RCC 7860 (cell line): ENCODE data around the gene RHOBTB1.

Experiments
- DNase-seq: peaks from one replicate; pipeline ENCODE4 v3.0.0-alpha.2; 2015; ENCODE audit warnings: low spot score
- FAIRE-seq: peaks from 2 replicates; lab custom pipeline; 2012; peaks lifted over from hg19 to GRCh38; lab: Jason Lieb, UNC

The RHOBTB1 gene

DNA sequence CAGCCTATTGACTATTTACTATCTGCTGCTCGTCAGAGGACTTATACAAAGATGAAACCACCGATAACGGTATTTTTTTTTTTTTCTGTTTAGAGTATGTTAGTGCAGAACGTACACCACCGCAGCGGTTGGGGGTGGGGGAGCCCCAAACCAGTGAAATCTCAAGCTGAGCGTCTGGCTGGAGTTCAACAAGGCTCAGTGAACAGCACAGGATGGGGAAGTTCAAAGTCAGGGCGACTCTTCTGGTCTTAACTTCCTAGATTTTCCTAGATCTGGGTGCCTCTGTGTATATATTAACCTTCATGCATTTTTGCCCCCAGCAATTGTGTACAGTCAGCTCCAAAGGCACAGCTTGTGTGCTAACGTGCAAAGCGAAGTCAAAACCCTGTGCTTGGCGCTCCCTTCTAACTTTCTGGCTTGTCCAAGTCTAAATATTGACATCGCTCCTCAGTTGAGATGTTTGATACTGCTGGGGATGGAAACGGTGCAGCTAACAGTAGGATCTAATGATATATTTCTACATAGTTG, 1.1 kb downstream of the RHOBTB1 start:
- FAIRE-seq: no peak
- no peak for DNase-seq

DNA sequence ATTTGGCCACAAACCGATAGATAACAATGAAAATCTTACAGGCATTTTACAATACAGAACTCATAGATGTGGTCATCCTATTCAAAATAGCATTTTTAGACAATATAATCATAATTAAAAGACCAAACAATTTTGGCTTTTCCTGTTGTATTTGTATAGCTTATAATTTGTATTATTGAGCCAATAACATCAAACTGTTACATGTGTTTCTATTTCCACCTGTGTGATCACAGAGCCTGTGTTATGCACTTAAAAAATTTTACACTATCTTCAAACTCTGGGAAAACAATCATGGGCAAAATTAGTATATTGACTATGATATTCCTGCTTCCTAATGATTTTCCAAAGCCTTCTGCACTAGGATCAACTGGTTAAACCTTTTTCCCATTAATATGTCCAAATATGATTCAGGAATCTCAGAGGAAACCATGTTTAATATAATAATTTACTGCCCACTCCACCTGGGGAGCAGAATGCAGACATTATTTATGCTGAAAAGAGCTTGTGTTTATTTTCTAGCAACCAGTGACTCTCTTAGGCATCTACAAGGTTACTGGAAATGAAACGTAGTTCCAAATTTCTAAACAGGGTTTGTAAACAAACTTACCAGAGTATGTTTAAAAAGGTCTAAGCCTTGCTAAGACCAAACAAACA, 1.7 kb downstream of the RHOBTB1 start:
- DNase-seq: no peak
- no peak for FAIRE-seq

DNA sequence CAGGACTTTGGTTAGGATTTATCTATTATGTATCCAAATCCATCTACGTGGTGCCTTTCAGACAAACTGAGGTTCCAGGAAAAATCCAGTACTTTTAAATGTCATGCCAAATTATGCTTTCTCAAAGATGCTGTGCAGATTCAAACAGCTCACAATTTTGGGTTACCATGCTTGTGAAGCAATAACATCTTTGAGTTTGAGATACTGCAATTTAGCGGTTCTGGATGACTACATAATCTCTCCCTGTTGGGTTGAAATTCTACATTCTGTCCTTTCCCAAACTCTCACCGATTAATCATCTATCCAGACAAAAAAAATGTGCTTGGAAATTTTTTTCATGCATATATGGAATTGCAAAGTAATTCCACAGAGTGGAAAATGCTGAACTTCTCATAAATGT, 3.5 kb downstream of the RHOBTB1 start:
- FAIRE-seq (no peak), DNase-seq (no peak)

DNA sequence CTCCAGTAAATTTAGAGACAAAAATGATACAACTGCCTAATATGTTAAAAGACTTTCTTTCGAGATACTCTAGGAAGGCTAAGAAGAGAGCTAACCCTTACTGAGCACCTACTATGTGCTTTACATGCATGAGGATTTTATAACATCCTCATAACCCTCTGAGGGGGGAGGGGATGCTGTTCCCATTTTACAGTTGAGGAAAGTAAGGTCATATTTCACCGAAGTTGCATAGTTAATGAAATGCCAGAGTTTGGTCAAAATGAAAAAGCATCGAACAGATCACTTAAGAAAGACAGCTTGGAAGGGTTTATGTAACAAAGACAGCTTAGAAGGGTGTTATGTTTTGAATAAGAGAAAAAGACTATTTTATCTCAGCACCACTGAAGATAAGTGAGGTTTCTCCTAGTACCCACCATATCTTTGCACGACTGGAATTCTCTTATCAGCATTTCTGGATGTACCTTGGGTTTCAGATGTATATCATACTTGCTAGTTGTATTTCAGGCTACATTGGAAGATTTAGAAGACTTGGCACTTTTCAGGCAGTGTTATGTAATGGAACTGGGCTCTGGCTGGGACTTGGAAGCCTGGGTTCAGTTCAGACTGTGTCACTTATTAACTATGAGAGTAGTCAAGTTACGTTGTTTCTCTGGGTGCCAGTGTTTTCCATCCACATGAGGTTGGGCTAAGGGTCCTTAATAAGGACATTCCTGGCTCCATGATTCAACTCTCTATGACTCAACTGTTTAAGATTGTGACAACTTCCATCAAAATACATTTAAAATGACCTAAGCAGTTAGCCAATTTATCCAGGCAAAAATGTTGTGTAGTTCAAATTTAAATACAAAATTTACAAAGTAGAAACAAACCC, 6.0 kb downstream of the RHOBTB1 start:
- DNase-seq: peak; percentile 57
- FAIRE-seq: peak; percentile 77

DNA sequence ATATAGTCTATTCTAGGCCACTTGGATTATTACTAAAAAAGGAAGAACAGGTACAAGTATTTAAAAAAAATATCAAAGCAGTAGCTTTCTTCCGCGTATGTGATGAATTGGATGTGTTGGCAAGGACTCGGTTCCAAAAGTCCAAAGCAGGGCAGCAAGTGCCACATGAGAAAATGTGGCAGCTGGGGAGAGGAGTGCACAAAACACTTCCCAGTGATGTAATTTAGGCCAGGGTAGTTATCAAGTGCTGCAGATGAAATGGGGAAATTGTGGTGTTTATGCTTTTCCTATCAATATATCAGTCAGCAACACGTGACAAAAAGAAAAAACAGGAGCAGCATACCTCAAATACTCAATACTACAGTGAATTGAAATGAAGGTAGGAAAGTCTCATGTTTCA, 7.0 kb downstream of the RHOBTB1 start:
- no peak for FAIRE-seq

DNA sequence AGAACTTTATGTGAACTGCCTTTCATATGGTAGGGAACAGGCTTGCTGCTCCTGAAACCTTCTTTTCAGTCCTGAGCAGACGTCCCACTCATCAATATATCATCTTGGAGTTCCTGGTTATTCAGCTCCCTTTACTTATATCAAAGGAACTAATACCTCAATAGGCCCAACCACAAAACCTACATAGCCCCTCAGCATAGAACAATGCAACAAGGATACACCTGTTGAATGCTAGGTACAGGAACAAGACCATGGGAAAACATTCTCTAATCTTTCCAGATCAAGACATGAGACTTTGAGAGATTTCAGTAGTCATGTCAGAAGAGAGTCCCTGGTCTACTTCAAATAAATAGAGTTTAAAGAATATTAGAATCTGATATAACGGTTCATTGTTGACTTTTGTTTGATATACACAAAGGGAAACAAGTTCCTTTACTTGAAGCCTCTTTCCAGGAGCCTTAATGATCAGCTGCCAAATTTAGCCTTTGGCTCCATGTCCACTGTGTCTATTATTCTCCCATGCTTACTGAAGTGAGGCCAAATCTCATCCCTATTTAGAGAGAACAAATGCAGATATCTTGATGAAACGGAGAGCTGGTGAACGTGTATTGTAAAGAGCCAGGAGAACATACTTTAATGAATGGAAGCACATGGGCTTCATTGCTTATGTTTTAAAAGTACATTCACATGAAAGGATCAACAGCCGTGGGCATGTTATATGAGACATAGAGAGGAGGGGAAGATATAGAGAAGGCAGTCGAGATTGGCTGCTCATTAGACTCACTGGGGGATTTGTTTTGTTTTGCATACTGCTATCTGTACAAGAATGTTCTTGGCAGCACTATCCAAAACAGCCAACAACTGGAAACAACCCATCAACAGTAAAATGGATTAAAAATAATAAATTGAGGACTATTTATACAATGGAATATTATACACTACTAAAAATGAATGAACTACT, 9.5 kb downstream of the RHOBTB1 start:
- FAIRE-seq (no peak), DNase-seq (no peak)

More for the DNA sequence above, 7.0 kb downstream of the RHOBTB1 start:
- no peak for DNase-seq

DNA sequence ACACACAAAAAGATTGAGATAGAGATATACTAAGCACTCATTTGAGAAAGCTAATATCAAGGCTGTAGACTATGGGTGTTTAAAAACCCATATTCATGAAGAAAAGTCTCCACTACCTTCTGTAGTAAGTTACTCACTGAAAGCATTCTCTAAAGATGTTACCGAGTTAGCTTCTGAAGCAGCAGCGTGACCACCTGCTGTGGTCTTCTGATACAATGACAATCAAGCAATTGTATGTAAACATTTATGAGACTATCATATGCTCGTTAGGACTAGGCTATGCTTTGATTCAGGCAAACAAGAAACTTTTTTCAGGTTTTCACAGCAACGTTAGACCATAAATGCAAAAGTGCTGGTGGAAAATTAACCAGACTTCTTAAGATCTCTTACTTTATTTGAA, 11.2 kb downstream of the RHOBTB1 start:
- DNase-seq (no peak), FAIRE-seq (no peak)

DNA sequence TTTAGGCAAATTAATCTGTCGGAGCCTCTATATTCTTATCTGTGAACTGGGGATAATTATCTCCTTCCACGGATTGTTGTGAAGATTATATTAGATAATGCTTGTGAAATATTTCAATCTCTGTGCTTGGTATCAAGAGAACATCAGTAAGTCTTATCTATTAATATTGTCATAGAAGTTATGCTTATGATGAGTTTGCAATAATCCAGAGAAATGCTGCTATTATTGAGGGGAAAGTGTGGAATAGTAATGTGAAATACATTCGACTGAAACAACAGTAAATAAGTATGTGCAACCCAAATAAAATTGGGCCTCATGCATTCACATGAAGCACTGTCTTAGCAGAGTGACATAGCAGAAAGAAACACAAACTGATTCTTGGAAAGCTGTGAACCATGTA, 13.7 kb downstream of the RHOBTB1 start:
- FAIRE-seq (no peak), DNase-seq (no peak)

DNA sequence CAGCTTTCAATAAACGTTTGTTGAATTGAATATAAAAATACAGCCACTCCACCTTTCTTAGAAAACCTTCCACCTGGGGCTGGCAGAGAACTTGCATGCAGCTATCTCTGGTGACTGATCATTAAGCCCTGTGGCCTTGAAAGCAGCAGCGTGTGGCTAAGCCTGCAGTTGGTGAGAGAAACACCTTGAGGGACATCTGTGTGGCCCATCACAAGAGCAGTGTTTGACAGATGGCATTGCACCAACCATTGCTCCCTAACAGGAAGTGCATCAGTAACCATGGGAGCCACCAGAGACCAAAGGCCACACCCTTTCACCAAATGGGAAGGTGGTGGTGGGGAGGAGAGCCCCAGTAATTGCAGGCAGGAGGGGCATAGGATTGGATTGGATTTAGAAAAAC, 22.4 kb downstream of the RHOBTB1 start:
- DNase-seq (no peak), FAIRE-seq (no peak)

DNA sequence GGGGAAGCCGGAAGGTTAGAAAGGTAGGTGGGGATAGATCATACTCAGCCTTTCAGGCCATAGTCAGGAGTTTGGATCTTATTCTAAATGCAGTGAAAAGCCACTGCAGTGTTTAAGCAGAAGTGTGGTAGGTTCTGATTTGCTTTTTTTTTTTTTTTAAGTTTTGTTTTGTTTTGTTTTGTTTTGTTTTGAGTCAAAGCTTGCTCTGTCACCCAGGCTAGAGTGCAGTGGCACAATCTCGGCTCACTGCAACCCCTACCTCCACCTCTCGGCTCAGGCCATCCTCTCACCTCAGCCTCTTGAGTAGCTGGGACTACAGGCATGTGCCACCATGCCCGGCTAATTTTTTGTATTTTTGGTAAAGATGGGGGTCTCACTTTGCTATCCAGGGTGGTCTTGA, 23.5 kb downstream of the RHOBTB1 start:
- no peak for FAIRE-seq

DNA sequence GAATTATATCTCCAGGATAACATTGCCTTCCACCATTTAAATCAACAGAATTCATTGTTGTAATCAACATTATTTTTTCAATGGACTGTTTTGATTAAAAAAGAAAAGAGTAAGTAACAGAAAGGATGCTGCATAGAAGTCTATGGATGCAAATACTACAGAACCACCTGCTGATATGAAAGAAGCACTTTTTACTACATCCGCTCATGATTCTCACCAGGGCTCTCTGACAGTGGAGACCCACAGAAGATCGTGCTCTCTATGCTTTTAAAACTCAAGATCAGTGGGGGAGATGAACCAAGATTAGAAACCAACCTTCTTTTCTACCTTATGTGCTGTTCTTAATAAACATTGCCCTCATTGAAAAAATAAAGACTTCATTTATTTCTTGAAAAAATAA, 24.4 kb downstream of the RHOBTB1 start:
- DNase-seq: no peak

More for the DNA sequence above, 23.5 kb downstream of the RHOBTB1 start:
- DNase-seq: no peak

DNA sequence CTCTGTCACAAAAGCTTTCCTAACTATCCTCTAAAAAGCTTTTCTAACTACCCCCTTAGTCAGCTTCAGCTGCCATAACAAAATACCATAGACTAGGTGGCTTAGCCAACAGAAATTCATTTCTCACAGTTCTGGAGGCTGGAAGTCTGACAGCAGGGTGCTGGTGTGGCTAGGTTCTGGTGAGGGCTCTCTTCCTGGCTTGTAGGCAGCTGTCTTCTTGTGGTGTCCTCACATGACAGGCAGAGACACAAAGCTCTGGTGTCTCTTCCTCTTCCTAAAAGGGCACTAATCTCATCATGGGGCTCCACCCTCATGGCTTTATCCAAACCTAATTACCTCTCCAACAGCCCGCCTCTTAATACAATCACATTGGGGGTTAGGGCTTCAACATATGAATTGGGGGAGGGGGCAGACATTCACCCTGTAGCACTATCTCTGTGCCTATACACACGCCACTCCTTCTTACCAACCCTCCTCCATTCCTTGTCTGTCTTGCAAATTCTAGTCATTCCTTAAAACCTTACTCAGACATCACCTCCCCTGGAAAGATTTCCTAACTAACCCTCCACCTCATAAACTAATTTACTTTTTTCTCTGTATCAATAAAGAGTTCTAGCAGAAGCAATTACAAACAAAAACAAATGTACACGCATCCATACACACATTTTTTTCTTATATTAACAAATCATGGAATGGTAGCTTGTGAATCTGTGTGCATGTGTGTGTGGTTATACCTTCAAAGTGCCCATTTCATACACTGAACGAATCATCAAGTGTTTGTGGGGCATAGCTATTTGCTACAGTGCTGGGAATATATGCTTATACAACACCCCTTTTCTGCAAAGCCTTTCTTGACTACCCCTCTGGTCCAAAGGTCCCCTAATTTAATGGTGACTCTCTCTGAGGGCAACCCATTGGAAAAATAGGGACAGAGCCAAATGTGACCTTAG, 26.4 kb downstream of the RHOBTB1 start:
- DNase-seq (no peak), FAIRE-seq (no peak)

More for the DNA sequence above, 24.4 kb downstream of the RHOBTB1 start:
- FAIRE-seq: no peak

DNA sequence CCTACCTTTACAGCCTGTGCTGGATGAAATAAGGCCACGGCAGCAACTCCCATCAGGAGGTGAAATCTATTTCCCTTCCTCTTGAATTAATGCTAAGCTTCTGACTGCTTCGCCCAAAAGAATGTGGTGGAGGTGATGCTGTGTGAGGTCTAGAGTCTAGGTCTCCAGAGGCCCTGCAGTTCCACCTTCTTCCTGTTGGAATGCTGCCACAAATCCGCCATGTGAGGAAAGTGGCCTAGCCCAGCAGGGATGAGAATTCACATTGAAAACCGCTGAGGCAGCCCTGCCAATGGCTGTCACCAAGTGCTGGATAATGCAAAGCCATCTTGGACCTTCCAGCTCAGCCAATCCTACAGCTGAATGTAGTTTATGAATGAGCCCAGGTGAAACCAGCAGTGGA, 28.0 kb downstream of the RHOBTB1 start:
- no peak for FAIRE-seq
- no peak for DNase-seq

DNA sequence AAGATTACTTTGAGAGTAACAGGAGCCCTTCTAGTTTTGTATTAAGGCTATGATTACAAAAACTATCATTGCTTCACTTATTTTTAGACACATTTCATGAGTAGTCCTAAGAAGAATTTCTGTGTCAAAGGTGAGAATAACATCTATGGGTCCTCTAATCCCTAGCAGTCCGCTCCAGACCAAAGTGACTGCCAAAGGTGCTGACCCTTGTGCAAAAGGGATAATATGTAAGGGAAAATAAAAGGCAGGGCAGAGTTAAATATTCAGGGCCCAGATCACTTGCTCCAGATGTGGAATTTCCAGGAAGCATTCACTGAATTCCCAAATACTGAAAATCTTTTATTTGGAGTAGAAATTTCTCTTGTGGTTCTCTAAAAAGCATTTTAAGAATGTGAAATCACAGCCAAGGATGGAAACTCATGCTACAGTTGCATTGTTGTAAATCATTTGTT, 29.3 kb downstream of the RHOBTB1 start:
- FAIRE-seq (peak; percentile 87), DNase-seq (peak; percentile 80)

DNA sequence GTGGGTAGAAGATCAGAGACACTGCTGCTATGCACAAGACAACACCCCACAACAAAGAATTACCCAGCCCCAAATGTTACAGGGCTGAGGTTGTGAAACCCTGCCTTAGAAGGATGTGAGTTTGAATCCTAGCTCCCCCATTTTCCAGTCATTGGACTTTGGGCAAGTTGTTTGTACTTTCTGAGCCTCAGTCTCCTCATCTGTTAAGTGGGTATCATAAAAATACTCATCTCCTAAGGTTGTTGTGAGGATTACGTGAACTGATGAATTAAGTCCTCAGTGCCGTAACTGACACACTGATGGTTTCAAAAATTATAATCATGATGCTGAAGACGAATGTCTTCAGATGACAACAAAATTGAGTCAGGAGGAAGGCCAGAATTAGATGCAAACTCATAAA, 30.3 kb downstream of the RHOBTB1 start:
- no peak for FAIRE-seq

DNA sequence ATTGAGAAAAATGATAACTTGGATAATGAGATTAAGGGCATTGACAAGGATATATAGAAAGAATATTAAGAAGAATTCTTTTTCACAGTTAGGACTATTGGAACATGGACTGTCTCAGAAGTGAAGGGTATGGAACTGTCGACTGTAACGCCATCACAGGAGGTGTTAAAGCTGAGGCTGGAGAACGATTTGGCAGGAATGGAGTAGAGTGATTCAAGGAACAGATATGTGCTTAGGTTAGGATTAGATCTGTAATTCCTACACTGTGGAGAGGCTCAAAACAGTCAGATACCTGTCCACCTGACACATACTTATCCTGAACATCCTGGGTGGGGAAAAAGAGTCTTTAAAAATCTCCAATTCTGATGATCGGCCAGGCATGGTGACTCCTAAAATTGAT, 30.9 kb downstream of the RHOBTB1 start:
- DNase-seq (no peak), FAIRE-seq (no peak)

More for the DNA sequence above, 30.3 kb downstream of the RHOBTB1 start:
- DNase-seq: no peak

DNA sequence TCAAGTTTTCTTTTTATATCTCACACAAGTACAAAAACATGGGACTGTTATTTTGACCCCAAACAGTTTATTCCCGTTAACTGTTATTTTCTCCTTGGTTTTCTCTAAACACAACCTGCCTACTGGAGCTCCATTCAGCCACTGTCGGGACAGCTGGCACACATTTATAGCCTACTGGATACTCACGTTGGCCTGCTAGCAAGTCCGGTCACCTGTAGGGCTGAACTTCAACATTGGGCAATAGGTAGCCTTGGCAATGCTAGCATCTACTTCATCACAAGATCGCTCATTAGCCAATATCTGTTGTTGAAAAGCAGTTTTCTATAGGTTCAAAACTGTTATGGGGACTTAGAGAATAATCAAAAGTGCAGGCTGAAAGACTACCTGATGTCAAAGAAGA, 32.3 kb downstream of the RHOBTB1 start:
- FAIRE-seq (no peak), DNase-seq (no peak)

DNA sequence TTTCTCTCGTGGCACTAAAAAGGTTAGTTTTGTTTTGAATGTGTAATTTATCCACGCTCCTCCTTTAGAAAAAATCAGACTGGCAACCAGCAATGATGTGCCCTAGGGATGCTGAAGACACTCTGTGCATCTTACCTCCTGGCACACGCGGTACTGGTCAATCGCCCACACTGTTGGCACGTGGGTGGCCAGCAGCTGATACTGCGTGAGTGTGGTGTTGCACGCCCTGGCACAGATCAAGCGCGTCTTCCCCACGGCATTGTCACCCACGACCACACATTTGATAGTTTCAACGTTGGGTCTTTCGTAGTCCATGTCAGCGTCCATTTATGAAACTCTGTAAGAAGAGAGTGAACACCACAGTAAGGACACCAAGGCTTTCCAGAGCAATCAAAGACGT, 32.8 kb downstream of the RHOBTB1 start:
- DNase-seq: no peak
- no peak for FAIRE-seq

DNA sequence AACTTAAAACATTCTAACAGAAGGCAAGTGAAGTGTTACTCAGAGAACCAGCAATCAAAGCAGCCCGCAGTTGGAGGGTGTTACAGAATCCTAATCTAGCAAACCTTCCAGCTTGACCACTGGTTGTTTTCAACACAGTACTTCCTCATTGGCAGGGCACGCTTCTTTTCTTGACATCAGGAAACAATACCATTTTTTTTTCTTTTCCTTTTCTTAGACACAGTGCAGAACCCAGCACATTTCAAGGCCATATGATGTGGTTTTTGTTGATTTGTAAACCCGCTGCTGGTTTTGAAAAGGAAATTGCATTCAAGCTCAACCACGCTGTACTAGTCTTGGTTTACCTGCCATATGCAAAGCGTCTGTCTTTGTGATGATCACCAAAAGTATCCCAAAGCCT, 33.4 kb downstream of the RHOBTB1 start:
- no peak for FAIRE-seq
- no peak for DNase-seq

DNA sequence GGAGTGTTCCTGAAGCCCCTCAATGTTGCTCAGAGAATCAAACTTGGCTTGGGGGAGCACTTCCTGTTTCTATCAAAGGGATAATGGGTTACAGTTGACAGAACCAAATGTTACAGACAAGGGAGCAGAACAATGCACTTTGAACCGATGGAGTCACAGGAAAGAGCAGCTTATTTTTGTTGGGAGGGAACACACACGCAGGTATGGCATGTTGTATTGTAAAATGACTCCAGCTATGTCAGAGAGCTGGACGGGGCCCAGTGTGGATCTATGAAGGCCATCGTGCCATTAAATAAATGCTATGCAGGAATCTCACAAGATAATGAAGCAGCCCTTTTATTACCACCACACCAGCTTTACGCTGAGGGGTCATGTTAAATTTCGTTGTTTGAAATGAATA, 35.1 kb downstream of the RHOBTB1 start:
- no peak for FAIRE-seq
- DNase-seq: no peak
